HG03025 (cell line): Measurements from ENCODE around the gene OTUD7B.
"Not testable (repeated sequence)": the region's sequence is repeated elsewhere in the genome, so short reads cannot be mapped to it uniquely, and the experiment has no call there.

Source experiments
- ATAC-seq: cut with Tn5 transposase; IDR thresholded peaks from one replicate; pipeline ENCODE4 v1.9.1; 2021; ENCODE audit warnings: mild to moderate bottlenecking, moderate library complexity; ENCODE audit not compliant: unreplicated experiment, low FRiP score

The OTUD7B gene

GRCh38 chr1:150010393-150011115, at the start of gene OTUD7B:
Gene OTUD7B (minus strand): TSS chr1:150010726. CDS start chr1:149977510, 33,216 bp downstream.
- peak; percentile 75 for ATAC-seq

GRCh38 chr1:150060260-150060659, 49.7 kb upstream of the OTUD7B start:
- ATAC-seq, result no peak

- ATAC-seq, result no peak
These were observed 45.9 kb upstream of the OTUD7B start for GRCh38 chr1:150056407-150056806.

- not testable (repeated sequence) for ATAC-seq
These were observed 45.0 kb upstream of the OTUD7B start for GRCh38 chr1:150055507-150055906.

DNA sequence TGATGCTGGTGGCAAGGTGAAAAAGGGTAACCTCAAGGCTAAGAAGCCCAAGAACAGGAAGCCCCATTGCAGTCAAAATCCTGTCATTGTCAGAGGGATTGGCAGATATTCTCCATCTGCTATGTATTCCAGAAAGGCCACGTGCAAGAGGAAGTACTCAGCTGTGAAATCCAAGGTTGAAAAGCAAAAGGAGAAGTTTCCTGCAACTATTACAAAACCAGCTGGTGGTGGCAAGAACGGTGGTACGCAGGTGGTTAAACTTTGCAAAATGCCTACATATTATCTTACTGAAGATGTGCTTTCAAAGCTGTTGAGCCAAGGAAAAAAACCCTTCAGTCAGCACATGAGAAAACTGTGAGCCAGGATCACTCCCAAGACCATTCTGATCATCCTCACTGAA, 43.4 kb upstream of the OTUD7B start:
- no peak for ATAC-seq

DNA sequence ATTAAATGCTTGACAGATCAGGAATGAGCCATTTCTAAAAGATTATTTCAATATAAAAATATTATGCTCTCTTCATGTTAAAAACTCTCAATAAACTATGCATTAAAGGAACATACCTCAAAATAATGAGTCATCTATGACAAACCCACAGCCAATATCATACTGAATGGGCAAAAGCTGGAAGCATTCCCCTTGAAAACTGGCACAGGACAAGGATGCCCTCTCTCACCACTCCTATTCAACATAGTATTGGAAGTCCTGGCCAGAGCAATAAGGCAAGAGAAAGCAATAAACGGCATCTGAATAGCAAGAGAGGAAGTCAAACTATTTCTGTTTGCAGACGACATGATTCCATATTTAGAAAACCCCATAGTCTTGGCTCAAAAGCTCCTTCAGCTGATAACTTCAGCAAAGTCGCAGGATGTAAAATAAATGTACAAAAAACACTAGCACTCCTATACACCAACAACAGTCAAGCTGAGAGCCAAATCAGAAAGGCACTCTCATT, 41.4 kb upstream of the OTUD7B start:
- not testable (repeated sequence) for ATAC-seq

GRCh38 chr1:150051089-150051373, 40.5 kb upstream of the OTUD7B start:
- no peak for ATAC-seq

DNA sequence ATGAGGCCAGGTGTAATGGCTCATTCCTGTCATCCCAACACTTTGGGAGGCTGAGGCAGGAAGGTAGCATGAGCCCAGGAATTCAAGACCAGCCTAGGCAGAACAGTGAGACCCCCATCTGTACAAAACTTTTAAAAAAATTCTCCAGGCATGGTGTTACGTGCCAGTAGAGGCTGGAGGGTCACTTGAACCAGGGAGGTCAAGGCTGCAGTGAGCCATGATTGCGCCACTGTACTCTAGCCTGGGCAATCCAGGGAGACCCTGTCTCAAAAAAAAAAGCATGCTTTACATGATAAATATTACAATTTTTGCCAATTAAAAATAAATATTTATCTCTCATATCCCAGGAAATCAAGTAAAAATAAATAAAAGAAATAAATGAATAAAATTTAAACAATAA, 39.4 kb upstream of the OTUD7B start:
- no peak for ATAC-seq

- no peak for ATAC-seq
These were observed 23.8 kb upstream of the OTUD7B start for GRCh38 chr1:150034336-150034735.

GRCh38 chr1:150028322-150028721, 17.8 kb upstream of the OTUD7B start:
- ATAC-seq, result no peak

GRCh38 chr1:150024156-150024555, 13.6 kb upstream of the OTUD7B start:
- no peak for ATAC-seq

DNA sequence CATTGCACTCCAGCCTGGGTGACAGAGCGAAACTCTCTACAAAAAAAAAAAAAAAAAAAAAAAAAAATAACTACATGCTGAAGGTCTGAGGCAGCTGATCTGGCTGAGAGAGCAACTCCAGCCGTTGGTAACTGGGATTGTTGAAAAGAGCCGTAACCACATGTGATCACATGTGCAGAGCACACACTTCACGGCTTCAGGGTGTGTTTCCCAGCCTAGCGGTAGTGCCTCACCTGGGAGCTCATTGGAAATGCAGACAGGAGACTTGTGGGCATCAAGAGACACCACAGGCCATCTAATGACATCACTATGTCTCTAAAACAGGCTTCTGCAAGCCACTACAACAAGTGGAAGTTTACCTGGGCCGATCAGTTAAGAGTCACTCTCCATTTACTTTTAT, 11.8 kb upstream of the OTUD7B start:
- no peak for ATAC-seq

- ATAC-seq, result no peak
These were observed 10.7 kb upstream of the OTUD7B start for GRCh38 chr1:150021191-150021694.

DNA sequence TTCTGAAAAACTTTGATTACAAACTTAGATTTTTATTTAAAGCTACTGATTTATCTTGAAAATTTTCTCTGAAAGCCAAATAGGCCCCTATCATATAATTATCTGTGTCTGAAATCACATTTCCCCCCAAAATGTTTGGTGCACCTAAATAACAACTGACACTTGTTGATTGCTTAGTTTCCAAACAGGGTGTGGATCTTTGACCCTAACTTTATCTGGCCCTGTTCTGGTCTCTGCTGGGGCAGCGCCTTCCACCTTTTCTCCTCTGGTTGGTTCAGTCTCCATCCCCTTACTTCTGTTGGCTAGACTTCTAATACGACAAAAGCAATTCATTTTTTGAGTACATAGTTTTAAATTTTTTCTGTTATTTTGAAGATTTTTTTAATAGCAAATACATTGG, 10.2 kb upstream of the OTUD7B start:
- no peak for ATAC-seq

DNA sequence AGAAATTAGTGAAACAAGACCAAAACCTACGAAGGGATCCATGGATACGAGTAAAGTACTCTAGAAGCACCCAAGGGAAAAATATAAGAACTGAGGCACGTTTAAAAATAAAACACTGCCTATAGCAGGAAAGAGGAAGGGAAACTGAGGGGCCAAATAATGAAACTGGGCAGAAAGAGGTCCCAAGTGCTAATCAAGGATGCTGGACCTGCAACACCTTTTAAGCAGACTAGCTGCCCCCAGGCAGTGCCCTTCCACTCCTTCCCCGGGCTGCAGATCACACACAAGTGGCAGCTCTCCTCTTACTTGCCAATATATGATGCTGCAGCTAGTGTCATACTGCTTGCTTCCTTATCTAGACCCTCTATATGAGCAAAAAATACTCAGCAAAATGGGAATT, 7.6 kb upstream of the OTUD7B start:
- no peak for ATAC-seq

DNA sequence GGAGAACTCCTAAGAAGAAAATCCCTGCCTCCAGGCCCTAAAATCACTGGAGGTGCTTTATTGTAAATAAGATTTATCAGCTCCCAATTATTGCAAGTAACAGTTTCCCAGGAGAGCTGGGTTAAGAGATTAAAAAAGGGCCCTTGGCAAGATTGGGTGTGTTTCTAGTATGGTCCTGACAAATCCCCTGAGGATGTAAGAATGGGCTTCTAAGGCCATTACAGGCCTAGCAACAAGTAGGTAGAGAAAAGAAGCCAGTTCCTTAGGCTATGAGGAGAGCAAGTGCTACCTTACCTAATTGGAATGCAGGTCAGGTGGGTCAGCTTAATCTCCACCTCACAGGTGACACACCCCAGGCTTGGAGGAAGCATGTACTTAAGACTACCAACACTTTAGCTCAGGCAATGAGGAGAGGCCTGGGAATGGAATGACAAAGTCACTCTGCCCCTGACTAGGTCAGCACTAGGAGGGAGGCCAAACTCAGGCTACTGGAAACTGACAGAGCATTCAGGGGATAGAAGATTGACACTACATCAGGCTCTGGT, 6.8 kb upstream of the OTUD7B start:
- no peak for ATAC-seq

GRCh38 chr1:150015651-150016131, 5.2 kb upstream of the OTUD7B start:
- no peak for ATAC-seq

DNA sequence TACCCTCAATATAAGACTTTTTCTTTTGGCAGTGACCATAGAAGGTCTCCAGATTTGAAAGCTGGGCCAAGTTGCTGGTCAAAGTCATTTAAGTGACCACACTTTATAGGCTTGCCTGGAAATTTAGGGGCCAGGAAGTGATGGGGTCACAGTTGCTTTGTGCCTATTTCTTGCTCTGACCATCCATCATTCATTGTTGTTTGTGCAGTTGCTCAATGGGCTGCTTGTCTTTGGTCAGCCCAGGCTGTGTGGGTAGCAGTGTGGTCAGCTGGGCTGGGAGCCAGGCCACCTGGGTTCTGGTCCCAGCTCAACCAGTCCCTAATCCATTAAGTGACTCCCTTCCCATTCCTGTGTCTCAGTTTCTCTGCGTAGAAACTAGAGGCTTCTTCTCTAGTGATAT, 2.1 kb upstream of the OTUD7B start:
- no peak for ATAC-seq

DNA sequence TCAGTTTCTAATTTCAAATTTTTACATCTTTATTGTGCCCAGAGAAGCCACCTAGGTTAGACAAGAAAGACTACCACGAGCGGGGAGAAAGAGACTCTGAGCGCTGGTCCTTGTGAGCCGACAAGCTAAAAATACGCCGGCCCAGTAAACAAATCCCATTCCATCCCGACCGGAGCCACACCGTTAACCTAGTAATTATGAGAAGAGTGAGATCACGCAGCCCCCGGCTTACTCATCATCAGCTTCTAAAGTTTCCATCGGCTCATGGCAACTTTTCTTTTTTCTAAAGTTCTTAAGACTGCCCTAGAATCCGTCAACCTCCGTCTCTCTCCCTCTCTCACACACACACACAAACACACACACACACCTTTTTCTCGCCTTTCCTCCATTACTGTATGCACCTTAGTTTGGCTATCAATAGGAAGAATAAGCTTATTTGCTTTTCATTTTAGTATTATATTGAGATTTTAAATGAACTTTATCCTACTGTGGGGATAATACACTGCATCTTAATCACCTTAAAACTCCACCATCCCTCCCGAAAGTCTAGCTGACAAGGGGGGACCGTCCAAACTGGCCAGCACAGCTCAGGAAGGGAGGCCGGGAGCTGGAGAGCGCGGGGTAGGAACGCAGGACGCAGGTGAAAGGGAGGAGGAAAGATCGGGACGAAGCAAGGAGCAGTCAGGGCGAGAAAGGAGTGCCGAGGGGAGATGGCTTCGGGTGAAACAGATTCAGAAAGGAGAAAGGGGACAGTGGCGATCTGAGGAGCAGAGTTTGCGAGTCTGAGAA, 728 bp downstream of the OTUD7B start:
- peak; percentile 22 for ATAC-seq

DNA sequence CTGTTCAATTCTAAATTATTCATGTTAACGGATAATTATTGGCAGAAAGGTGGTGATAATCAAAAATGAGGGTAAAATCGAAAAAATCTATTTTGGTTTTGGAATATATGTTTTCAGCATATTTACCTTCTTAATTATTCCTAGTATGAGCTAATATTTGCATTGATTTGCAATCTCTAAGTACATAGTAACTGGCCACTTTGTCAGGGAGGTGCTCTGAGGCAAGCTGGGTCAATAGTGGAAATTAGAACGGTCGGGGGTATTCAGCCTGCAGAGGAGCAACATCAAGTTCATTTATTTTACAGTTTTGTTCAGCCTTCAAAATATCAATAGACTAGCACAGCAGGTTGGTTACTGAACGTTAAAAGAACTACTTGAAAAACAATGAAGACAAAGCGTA, 1.8 kb downstream of the OTUD7B start:
- ATAC-seq, result no peak

GRCh38 chr1:150006881-150007421, 3.6 kb downstream of the OTUD7B start:
- no peak for ATAC-seq
